ENCODE measurements around the gene SHROOM3.

DNA sequence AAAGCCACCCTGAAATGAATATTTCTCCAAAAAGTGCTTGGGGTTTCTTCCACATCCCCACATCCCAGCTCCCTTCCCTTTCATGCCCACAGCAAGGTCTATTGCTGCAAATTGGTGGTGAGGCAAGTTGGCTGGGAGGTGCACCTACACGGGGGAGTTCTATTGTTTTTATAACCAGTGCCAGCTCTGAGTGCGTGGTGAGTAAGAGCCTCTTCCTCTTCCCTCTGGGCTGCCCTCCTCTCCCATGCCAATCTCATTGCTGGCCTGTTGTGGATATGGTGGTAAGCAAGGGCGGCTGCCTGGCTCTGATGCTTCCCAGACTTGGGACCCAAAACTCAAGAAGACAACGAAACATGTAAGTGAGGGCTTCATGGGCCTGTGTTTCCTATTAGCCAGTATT is 204.3 kb downstream of the SHROOM3 start:
- no peak for TF ChIP-seq TEAD4 (IDR thresholded peaks at IDR 0.05)
- no peak for TF ChIP-seq TAF1 (IDR thresholded peaks at IDR 0.05; ENCODE audit: low read depth)
- TF ChIP-seq EP300 (IDR thresholded peaks at IDR 0.05; ENCODE audit: borderline replicate concordance): no peak
- no peak for TF ChIP-seq CEBPB (IDR thresholded peaks at IDR 0.05)
- TF ChIP-seq FOXM1 (IDR thresholded peaks at IDR 0.05; ENCODE audit: borderline replicate concordance, low read depth): no peak
- TF ChIP-seq, protein P1, sequence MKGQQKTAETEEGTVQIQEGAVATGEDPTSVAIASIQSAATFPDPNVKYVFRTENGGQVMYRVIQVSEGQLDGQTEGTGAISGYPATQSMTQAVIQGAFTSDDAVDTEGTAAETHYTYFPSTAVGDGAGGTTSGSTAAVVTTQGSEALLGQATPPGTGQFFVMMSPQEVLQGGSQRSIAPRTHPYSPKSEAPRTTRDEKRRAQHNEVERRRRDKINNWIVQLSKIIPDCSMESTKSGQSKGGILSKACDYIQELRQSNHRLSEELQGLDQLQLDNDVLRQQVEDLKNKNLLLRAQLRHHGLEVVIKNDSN (IDR thresholded peaks at IDR 0.05): no peak

Data from Ishikawa (cell line).